Stimulated activated CD4-positive, alpha-beta T cell treated with anti-CD3 and anti-CD28 coated beads, Interleukin-4, amount 100 ng/mL, for 48 hours (primary cell): ENCODE results near the gene TMEM141.
"Not testable (repeated sequence)": the region's sequence is repeated elsewhere in the genome, so short reads cannot be mapped to it uniquely, and the experiment has no call there.

Source experiments
- DNase-seq, 2 donors: peaks; one replicate each; pipeline ENCODE4 v3.0.0-alpha.2; 2020; ENCODE audit warnings: low read depth in 2 of 2

The TMEM141 gene

DNA sequence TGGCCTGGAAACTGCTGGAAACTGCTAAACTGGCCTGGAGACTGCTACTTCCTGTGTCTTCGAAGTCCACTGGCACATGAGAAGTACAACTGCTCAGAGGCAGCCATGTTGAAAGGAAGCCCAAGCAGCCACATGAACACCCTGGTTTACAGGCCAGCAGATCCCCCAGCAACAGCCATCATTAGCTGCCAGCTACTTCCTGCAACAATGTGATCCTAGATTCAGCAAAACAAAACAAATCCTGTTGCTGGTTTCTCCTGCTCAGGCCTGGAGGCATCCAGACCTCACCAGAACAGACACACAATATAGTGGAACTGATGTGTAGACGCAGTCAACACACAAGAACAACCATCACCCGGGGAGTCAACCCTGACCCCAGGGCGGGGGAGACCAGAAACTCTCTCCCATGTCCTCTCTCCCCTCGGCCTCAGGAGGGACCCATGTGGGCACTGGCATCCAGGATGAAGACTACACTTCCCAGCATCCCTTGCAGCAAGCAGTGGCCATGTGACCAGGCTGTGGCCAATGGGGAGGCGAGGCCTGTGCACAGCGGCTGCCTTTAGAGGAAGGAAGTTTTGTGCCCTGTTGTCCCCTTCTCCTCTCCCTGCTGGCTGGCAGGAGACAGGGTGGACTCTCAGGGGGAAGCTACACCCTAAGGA lies 17.6 kb upstream of the TMEM141 start:
- DNase-seq, result peak in 1 of 2 donors; percentile 24

DNA sequence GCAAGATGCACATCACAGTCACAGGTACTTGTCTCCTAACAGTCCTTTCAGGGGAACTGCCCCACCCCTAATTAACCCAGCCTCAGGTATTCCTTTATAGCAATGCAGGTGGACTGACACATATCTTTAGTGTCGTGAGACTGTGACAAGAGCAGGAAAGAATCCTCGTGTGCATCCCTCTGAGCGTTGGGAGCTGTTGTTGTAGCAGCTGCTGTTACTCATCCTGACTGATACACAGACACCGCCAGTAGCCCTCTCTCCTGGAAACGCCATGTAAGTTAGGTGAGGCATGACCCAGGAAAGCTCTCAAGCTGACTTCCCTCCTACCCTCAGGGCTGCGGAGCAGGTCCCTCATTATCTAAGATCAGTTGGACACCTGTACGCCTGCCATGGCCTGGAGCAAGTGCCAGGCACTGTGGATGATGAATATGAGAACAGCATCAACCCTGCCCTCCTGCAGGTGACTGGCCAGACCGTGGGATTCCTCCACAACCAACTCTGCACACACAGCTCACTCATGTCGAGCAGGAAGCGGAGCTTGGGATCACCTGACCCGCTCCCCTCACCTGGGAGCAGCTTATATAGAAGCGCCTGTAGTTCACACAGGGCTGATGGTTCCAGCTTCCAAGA lies 16.6 kb upstream of the TMEM141 start:
- DNase-seq, result no peak

DNA sequence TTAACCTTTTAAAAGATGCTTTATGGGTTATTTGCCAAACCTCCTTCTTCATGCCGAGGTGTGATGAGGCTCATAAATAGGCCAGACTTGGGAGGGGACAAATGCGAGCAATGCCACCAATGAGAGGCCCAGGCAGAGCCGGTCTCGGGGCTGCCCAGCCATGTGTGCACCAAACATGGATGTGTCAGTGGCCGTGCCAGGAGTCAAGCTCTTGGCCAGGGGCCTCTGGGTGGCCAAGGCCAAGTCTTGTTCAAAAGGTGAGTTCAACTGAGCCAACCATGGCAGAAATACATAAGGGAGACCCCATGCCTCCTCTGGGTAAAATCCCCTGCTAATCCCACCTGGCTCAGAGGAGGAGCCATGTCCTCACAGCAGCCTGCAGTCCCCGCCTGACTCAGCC lies 16.0 kb upstream of the TMEM141 start:
- DNase-seq, result no peak

DNA sequence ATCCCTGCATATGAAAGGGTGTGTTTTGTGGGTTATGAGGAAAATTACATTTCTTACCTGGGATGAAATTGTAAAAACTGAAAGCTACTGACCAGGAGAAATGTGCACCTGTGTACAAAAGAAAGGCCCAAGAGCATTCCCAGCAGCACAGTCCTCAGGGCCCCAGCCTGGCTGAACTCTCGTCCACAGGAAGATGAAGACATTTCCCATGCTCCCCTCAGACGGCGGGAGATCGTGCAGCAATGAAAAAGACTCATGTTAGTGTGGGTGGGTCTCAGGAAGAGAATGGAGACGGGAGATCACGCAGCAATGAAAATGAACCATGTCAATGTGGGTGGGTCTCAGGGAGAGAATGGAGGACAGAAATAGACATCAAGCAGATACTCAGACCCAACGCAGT lies 14.2 kb upstream of the TMEM141 start:
- no peak for DNase-seq

DNA sequence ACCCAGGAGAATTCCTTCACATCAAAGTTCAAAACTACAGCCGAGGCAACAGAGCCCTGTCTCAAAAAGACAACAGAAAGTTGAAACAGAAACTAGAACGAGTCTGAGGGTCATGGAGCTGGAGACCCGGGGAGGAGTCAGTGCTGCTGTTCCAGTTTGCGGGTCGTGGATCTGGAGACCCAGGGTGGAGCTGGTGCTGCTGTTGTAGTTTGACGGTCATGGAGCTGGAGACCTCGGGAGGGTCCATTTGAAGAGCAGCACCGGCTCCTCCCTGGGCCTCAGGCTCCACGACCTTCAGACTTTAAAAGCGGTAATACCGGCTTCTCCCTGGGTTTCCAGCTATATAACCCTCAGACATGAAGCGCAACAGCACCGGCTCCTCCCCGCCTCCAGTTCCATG lies 13.8 kb upstream of the TMEM141 start:
- DNase-seq, result no peak

DNA sequence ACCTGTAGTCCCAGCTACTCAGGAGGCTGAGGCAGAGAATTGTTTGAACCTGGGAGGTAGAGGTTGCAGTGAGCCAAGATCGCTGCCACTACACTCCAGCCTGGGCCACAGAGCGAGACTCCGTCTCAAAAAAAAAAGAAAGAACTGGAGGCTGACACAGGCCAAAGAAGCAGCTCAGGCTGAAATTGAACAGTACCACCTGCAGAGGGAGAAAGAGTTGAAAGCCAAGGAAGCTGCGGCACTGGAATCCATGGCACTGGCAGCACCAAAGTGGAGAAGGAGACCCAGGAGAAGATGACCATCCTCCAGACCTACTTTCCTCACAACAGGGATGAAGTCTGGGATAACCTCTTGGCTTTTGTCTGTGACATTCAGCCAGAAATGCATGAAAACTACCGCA lies 11.3 kb upstream of the TMEM141 start:
- no peak for DNase-seq

DNA sequence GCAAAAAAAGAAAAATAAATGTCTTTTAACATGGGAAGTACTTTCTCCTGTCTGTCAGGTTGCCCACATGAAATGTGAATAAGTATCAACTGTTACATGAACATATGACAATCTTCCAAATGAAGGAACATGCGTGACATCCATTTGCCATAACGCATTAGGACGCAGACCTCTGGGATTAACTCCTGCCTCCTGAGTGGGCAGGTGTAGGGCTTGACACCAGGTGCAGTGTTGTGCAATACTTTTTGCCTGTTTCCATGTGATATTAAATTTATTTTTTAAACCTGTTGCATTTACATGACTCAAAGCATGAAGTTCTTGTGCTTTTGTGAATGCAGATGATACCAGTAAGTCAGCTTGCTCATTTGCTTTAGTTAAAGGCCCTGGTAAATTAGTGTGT lies 8.7 kb upstream of the TMEM141 start:
- DNase-seq, result no peak

DNA sequence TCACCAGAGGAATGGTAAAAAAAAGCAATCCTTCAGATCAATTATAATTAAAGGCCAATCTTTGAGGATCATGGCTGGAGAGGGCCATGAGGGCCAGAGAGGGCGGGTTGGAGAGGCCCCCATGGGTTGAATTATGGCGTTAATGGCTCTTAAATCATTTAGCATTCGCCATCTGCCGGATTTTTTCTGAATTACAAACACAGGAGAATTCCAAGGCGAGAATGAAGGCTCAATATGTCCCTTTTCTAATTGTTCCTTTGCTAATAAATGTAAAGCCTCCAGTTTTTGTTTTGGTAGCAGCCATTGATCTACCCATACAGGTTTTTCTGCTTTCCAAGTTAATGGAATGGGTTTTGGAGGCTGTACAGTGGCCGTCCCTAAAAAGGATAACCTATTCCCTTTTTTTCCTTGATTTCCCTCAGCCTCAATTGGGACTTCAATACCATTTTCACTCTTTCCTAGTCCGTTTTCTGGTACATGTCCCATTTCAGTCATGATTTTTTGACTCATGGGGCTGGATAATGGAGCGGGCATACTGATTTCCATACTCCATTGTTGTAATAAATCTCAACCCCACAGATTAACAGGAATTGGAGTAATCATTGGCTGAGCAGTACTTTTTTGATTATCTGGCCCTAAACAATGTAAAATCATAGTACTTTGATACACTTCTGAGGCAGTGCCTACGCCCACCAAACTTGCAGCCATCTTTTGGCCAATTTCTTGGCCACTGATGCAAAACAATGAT lies 6.7 kb upstream of the TMEM141 start:
- no peak for DNase-seq

DNA sequence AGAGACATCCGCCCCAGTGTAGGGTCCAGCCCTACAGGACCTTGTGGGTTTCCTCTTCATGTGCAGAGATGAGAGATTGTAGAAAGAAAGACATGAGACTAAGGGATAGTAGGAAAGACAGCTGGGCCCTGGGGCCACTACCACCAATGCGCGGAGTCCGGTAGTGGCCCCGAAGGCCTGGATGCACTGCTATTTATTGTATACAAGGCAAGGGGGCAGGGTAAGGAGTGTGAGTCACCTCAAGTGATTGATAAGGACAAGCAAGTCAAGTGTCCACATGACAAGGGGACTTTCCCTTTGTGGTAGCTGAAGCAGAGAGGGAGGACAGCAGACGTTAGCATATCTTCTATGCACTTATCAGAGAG lies 6.2 kb upstream of the TMEM141 start:
- no peak for DNase-seq

DNA sequence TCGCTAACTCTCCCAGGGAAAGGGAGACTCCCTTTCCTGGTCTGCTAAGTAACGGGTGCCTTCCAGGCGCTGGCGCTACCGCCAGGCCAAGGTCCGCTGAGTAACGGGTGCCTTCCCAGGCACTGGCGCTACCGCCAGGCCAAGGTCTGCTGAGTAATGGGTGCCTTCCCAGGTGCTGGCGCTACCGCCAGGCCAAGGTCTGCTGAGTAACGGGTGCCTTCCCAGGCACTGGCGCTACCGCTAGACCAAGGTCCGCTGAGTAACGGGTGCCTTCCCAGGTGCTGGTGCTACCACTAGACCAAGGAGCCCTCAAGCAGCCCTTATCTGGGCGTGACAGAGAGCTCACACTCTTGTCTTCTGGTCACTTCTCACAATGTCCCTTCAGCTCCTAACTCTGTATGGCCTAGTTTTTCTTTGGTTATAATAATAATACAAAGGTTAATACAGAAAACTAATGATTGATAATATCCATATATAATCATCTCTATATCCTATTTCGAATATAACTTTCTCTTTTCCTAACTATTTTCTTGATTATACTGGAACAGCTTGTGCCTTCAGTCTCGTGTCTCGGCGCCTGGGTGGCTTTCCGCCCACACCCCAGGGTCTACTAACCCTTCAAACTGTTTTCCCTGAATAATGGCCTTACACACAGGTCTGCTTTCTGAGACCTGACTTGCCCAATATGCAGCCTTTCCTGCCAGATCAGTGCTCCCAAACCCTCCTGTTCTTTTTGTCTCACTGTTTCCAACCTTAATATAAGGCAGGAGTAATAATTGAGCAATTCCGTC lies 5.4 kb upstream of the TMEM141 start:
- not testable (repeated sequence) for DNase-seq

DNA sequence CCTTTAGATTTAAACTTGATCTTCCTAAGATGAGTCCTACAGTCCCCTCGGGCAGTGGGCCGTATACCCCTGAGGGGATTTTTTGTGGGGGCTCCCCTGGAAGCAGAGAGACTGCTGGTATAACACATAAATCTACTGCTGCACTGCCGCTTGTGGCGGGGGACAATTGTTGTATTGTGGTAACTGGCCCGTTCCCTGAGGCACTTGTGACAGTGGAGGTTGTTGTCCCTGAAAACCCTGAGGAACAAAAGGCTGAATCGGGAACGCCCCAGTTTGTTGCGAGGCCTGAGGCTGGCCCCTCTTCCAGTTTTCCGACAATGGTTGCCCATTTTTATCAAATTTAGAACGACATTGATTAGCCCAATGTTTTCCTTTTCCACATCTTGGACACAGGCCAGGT lies 4.7 kb upstream of the TMEM141 start:
- no peak for DNase-seq

DNA sequence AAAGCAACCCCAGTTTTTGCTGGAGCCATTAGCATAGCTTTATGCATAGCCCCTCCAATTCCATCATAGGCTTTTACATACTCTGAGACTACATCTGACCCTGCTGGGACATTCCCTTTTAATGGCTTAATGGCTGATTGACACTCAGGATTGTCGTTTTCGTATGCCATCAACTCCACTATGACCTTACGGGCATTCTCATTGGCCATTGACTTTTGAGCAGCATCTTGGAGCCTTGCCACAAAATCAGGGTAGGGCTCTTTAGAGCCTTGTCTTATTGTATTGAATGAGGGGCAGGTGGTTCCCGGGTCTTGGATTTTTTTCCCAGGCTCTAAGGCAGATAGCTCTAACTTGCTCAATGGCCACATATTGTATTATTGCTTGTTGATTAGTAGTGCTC lies 4.2 kb upstream of the TMEM141 start:
- not testable (repeated sequence) for DNase-seq

DNA sequence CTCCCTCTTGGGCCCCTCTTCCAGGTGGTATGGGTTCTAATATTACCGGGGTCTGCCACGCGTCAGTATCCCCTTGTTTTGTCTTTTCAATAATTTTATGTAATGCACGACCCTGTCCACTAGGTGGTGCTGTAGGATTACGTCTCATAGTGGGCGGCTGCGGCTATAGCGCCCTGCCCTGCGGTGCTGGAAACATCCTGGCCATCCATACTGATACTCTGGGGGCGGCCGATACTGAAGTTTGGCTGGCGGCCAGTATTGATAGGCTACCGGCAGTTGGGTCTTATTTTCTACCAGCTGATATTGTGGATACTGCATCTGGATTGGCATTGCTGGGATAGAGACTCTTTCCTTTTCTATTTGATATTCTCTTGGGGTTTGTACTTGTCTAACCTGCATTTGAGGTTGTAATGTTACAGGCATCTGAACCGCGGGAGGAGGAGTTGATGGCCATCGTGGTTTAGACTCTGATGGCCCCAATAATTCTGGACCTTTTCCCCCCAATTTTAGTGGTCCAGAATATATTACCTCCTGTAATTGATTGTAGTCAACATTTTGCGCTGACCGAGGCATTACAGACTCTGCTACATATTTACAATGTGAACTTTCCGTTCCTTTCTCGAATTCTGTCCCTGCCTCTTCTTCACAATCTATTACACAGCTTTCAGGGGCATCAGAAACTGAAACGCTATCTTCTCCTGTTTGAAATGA lies 3.3 kb upstream of the TMEM141 start:
- peak; percentile 56 to 66 for DNase-seq

DNA sequence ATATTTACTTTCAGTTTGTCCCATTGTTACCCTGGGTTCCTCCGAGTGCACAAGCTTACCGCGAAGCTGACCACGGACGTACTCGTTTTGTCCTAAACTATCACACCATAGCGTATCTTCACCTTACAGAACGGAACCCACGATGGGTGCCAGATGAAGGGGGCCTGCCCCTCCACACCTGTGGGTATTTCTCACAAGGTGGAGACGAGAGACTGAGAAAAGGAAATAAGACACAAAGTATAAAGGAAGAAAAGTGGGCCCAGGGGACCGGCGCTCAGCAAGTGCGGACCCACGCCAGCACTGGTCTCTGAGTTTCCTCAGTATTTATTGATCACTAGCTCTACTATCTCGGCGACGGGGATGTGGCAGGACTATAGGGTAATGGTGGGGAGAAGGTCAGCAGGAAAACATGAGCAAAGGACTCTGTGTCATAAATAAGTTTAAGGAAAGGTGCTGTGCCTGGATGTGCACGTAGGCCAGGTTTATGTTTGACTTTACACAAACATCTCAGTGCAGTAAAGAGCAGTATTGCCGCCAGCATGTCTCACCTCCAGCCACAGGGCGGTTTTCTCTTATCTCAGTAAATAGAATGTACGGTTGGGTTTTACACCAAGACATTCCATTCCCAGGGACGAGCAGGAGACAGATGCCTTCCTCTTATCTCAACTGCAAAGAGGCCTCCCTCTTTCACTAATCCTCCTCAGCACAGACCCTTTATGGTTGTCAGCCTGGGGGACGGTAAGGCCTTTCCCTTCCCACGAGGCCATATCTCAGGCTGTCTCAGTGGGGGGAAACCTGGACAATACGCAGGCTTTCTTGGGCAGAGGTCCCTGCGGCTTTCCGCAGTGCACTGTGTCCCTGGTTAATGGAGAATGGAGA lies 2.3 kb upstream of the TMEM141 start:
- not testable (repeated sequence) for DNase-seq

DNA sequence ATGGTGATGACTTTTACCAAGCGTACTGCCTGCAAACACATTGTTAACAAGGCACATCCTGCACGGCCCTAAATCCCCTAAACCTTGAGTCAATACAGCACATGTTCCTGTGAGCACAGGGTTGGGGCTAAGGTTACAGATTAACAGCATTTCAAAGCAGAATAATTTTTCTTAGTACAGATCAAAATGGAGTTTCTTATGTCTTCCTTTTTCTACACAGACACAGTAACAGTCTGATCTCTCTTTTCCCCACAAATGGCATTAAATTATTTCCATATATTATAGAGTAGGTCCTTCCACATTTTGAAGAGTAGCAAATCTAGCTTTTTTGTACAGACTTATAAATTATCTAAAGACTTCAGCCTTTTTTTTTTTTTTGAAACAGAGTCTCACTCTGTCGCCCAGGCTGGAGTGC lies 1.6 kb upstream of the TMEM141 start:
- DNase-seq, result no peak

DNA sequence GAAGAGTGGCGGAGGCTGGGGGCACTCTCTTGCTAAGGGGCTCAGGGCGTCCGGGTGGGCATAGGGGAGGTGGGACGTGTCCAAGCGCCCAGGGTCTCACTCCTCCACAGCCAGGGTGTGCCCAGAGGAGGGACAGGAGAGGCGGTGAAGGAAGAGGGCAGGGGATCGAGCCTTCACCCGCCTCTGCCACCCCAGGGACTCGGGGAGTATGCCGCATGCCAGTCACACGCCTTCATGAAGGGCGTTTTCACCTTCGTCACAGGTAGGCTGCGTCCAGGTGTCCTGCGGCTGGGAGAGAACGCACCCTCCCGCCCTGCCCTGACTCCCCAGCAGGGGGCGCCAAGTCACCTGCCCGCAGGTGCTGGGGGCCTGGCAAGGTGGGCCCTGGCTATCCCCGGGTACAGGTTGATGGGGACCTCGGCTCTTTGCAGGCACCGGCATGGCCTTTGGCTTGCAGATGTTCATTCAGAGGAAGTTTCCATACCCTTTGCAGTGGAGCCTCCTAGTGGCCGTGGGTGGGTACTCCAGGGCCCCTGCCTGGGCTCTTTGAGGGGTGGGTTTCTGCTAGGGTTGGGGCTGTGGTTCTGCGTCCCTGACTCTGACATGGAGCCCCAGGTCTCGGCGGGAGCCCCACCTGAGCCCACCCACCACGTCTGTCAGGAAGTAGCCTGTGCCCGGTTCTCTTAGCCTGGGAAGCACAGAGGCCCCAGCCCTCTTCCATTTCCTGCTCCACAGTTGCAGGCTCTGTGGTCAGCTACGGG lies 552 bp downstream of the TMEM141 start:
- peak; percentile 51 to 54 for DNase-seq

DNA sequence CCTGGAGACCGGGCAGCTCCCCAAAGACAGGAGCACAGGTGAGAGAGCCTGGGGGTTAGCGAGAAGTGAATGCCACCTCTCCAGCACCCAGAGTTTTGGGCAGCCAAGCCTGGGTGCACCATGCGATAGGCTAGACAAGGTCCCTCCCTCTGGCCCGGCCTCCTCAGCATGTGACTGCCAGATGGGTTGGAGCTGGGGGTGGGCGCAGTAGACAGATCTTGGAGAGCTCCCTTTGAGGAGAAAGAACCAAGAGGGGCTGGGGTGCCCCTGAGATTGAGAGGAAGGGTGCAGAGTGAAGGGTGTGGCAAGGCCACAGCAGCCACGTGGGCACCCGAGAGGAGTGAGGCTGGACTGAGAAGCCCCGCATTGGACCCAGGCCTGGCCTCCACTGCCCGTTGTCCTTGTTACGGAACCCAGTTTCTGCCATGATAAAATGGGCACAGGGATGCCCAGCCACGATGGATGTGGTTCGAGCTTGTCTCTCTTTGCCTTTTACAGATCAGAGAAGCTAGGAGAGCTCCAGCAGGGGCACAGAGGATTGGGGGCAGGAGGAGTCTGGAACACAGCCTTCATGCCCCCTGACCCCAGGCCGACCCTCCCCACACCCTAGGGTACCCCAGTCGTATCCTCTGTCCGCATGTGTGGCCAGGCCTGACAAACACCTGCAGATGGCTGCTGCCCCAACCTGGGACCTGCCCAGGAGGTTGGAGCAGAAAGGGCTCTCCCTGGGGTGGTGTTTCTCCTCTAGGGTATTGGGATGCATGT lies 1.4 kb downstream of the TMEM141 start:
- no peak for DNase-seq

DNA sequence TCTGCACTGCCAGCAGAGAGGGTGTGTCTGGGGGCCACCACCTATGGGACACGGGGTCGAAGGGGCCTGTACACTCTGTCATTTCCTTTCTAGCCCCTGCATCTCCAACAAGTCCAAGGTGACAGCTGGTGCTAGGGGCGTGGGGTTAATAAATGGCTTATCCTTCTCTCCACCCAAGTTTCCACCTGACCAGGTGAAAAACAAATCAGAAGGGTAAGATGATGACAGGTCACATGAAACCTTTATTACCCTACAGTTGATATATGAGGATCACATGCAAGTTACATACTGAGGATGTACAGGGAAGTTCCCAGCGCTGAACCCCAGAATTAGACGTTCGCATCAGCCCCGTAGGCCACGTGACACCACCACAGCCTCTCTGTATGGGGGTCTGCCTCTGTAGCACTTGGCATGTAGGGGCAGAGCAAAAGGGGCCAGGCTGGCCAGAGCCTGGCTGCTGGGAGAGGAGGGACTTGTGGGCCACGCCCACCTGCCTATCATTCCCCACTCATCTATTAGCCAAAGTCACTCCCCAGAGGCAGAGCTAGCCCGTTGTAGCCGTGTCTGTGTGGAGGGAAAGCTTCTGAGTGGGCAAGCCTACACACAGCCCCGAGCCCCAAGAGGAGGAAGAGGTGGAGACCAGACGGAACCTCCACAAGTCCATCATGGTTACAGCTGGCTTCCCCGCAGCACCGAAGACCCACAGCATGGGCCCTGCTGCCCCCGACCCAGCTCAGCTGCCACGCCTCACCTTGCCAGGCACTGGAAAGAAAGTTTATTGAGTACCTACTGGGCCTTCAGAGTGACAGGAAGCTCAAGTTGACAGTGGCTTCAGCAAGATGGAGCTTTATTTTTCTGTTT lies 2.2 kb downstream of the TMEM141 start:
- DNase-seq, result no peak
